Ishikawa (cell line): ENCODE data around the gene GOLGA8N.
A peak's percentile ranks its signal among the peaks of the same experiment; 100 is the strongest.
"Not testable (repeated sequence)": the region's sequence is repeated elsewhere in the genome, so short reads cannot be mapped to it uniquely, and the experiment has no call there.

ENCODE experiments used
- CEBPB ChIP-seq: IDR thresholded peaks from 2 replicates; pipeline ENCODE4 v1.6.1; 2012
- CREB1 ChIP-seq: IDR thresholded peaks from 2 replicates; pipeline ENCODE4 v1.6.1; 2012; ENCODE audit warnings: low read depth
- EGR1 ChIP-seq: IDR thresholded peaks from 2 replicates; pipeline ENCODE4 v1.6.1; 2012
- EP300 ChIP-seq: IDR thresholded peaks from 2 replicates; pipeline ENCODE4 v1.6.1; 2012; ENCODE audit warnings: borderline replicate concordance
- FOXM1 ChIP-seq: IDR thresholded peaks from 2 replicates; pipeline ENCODE4 v1.6.1; 2012; ENCODE audit warnings: low read depth, borderline replicate concordance
- NFIC ChIP-seq: IDR thresholded peaks from 2 replicates; pipeline ENCODE4 v1.6.1; 2012
- RAD21 ChIP-seq: IDR thresholded peaks from 2 replicates; pipeline ENCODE4 v1.6.1; 2012; ENCODE audit warnings: low read depth
- TAF1 ChIP-seq: IDR thresholded peaks from 2 replicates; pipeline ENCODE4 v1.6.1; 2012; ENCODE audit warnings: low read depth, mild to moderate bottlenecking
- TCF12 ChIP-seq: IDR thresholded peaks from 2 replicates; pipeline ENCODE4 v1.6.1; 2012; ENCODE audit warnings: low read depth
- TEAD4 ChIP-seq: IDR thresholded peaks from 2 replicates; pipeline ENCODE4 v1.6.1; 2012
- YY1 ChIP-seq: IDR thresholded peaks from 2 replicates; pipeline ENCODE4 v1.6.1; 2012; ENCODE audit warnings: low read depth
- ZBTB7A ChIP-seq: IDR thresholded peaks from 2 replicates; pipeline ENCODE4 v1.6.1; 2012; ENCODE audit warnings: low read depth
- TF ChIP-seq, protein P1 (sequence below): IDR thresholded peaks from 2 replicates; pipeline ENCODE4 v1.6.1; 2012
- TF ChIP-seq, protein P2 (sequence below): IDR thresholded peaks from 2 replicates; pipeline ENCODE4 v1.6.1; 2012
- TF ChIP-seq, protein P3 (sequence below): IDR thresholded peaks from 2 replicates; pipeline ENCODE4 v1.6.1; 2012; ENCODE audit warnings: low read depth, mild to moderate bottlenecking

The GOLGA8N gene

DNA sequence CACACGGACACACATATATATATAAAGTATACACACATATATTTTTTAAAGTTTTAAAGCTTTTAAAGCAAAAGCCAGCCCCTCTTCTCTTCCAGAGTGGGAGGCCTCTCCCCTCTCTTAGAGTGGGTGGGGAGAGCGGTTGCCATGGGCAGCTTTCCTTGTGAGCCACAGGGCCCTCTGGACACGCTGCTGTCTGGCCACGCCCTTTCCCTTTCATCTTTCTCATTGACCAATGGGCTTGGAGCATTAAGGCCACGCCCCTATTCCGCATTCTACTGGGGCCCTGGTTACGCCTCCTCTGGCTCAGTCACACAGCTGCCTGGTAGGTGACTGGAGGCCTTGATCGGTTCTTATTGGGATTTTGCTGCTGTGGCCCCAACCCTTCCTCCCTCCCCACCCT, at the start of gene GOLGA8N:
Gene GOLGA8N, plus strand, starts transcription at position 306 of the 400 bp plus-strand sequence.
- TF ChIP-seq CEBPB, FOXM1, ZBTB7A: not testable (repeated sequence)

DNA sequence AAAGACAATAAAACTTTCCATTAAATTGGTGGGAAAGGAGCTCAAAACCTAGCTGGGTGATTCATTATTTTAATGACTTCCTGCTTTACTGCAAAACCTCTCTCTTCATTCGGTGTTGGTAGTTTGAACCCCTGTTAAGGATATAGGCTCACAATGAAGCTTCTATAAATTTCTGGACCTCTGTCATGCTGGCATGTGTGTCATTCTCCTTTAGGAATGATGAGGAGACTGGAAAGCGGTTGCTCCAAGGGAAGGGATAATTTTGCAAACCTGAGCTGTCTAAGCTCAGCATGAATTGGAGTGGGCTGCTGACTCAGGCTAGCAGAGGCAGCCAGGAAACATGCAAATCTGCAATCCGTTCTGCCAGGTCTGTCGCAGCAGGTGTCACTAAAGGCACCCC, 14.8 kb upstream of the GOLGA8N start:
- peak; percentile 66 for TF ChIP-seq TCF12
- TF ChIP-seq NFIC, result peak; percentile 17; the same call in 1 of the 2 replicates
- peak; percentile 74; the same call in 1 of the 2 replicates for TF ChIP-seq EP300
- peak; percentile 68 for TF ChIP-seq TEAD4
- peak; percentile 68 for TF ChIP-seq FOXM1

DNA sequence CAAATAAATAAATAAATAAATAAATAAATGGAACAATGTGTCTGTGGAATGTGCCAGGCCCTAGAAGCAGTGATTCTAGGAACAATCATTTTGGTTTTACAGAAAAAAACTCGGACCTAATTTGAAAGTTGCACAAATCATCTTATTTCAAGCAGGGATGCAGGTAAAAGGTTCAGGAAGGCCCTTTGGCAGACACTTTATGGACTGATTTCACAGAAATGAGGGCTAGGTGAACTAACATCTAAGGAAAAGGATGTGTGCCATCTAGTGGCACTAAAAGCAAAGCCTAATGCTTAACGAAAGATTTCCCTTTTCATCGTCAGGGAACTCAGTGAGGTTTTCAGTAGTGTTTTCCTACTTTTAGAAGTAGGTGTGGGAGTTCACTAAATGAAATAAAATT, 17.5 kb downstream of the GOLGA8N start:
- TF ChIP-seq RAD21, result peak; percentile 33; the same call in 1 of the 2 replicates

GRCh38 chr15:32615051-32615870, 22.0 kb downstream of the GOLGA8N start, which contains the start of gene ARHGAP11A:
TSS of gene ARHGAP11A (plus strand) at chr15:32615504. CDS start at chr15:32616212, 708 bp downstream.
- TF ChIP-seq FOXM1, result peak; percentile 73; the same call in 1 of the 2 replicates
- peak; percentile 60 for TF ChIP-seq CEBPB
- TF ChIP-seq TAF1, result peak; percentile 25; the same call in 1 of the 2 replicates

GRCh38 chr15:32636410-32636809, 43.2 kb downstream of the GOLGA8N start:
- TF ChIP-seq ZBTB7A (no peak), FOXM1 (no peak), TEAD4 (no peak), EGR1 (no peak), TAF1 (no peak), RAD21 (no peak), TCF12 (no peak), CEBPB (no peak), EP300 (no peak), YY1 (no peak)
- TF ChIP-seq, protein P1, sequence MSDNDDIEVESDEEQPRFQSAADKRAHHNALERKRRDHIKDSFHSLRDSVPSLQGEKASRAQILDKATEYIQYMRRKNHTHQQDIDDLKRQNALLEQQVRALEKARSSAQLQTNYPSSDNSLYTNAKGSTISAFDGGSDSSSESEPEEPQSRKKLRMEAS, result no peak
- TF ChIP-seq, protein P2, sequence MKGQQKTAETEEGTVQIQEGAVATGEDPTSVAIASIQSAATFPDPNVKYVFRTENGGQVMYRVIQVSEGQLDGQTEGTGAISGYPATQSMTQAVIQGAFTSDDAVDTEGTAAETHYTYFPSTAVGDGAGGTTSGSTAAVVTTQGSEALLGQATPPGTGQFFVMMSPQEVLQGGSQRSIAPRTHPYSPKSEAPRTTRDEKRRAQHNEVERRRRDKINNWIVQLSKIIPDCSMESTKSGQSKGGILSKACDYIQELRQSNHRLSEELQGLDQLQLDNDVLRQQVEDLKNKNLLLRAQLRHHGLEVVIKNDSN, result no peak
- TF ChIP-seq, protein P3, sequence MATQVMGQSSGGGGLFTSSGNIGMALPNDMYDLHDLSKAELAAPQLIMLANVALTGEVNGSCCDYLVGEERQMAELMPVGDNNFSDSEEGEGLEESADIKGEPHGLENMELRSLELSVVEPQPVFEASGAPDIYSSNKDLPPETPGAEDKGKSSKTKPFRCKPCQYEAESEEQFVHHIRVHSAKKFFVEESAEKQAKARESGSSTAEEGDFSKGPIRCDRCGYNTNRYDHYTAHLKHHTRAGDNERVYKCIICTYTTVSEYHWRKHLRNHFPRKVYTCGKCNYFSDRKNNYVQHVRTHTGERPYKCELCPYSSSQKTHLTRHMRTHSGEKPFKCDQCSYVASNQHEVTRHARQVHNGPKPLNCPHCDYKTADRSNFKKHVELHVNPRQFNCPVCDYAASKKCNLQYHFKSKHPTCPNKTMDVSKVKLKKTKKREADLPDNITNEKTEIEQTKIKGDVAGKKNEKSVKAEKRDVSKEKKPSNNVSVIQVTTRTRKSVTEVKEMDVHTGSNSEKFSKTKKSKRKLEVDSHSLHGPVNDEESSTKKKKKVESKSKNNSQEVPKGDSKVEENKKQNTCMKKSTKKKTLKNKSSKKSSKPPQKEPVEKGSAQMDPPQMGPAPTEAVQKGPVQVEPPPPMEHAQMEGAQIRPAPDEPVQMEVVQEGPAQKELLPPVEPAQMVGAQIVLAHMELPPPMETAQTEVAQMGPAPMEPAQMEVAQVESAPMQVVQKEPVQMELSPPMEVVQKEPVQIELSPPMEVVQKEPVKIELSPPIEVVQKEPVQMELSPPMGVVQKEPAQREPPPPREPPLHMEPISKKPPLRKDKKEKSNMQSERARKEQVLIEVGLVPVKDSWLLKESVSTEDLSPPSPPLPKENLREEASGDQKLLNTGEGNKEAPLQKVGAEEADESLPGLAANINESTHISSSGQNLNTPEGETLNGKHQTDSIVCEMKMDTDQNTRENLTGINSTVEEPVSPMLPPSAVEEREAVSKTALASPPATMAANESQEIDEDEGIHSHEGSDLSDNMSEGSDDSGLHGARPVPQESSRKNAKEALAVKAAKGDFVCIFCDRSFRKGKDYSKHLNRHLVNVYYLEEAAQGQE, result no peak

DNA sequence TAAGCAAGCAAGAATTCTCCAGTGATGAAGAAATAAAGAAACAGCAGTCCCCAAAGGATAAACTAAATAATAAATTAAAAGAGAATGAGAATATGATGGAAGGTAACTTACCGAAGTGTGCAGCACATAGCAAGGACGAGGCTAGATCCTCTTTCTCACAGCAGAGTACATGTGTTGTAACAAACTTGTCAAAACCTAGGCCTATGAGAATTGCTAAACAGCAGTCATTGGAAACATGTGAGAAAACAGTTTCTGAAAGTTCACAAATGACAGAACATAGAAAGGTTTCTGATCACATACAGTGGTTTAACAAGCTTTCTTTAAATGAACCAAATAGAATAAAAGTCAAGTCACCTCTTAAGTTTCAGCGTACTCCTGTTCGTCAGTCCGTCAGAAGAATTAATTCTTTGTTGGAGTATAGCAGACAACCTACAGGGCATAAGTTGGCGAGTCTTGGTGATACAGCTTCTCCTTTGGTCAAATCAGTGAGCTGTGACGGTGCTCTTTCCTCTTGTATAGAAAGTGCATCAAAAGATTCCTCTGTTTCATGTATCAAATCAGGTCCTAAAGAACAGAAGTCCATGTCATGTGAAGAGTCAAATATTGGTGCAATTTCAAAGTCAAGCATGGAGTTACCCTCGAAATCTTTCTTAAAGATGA, 43.8 kb downstream of the GOLGA8N start:
- TF ChIP-seq ZBTB7A (no peak), CEBPB (no peak), YY1 (no peak), RAD21 (no peak), EP300 (no peak), NFIC (no peak), TCF12 (no peak), CREB1 (no peak), TAF1 (no peak), TEAD4 (no peak), EGR1 (no peak), FOXM1 (no peak)
- TF ChIP-seq, protein P2, result no peak
- TF ChIP-seq, protein P3, result no peak
- TF ChIP-seq, protein P1, result no peak
